SU-DHL-6 (cell line): ENCODE results near the gene SAT2.

ENCODE experiments used
- H2AFZ ChIP-seq: fragments of 200-600 bp; sonication (generic); 2 replicates; pipeline ENCODE4 v1.6.1; 2014; ENCODE audit warnings: low read depth, mild to moderate bottlenecking, moderate library complexity, mixed read lengths, antibody characterized with exemption, low read length; ENCODE audit not compliant: severe bottlenecking
- H3F3A ChIP-seq: fragments of 200-600 bp; shearing (Covaris generic); 2 replicates; pipeline ENCODE4 v1.6.0; 2016; ENCODE audit warnings: antibody characterized with exemption, mild to moderate bottlenecking; ENCODE audit not compliant: insufficient read depth
- H3K27ac ChIP-seq: fragments of 200-600 bp; sonication (generic); 2 replicates; pipeline ENCODE4 v1.5.1; 2016; ENCODE audit warnings: low read depth, mild to moderate bottlenecking, low read length, moderate library complexity, mixed read lengths
- H3K27me3 ChIP-seq: fragments of 200-600 bp; sonication (generic), shearing (Covaris generic); 2 replicates; pipeline ENCODE4 v1.6.0; 2014; ENCODE audit warnings: mild to moderate bottlenecking, low read length
- H3K36me3 ChIP-seq: fragments of 200-600 bp; sonication (generic); 2 replicates; pipeline ENCODE4 v1.6.1; 2014; ENCODE audit warnings: mild to moderate bottlenecking, low read length, mixed read lengths
- H3K4me2 ChIP-seq: fragments of 300-600, 200-600 bp; shearing (Covaris generic), sonication (generic); 2 replicates; pipeline ENCODE4 v1.6.0; 2014; ENCODE audit warnings: low read length, low read depth, mild to moderate bottlenecking; ENCODE audit not compliant: poor library complexity, severe bottlenecking
- H3K4me3 ChIP-seq: fragments of 200-600 bp; sonication (generic); 2 replicates; pipeline ENCODE4 v1.5.1; 2014; ENCODE audit warnings: antibody characterized with exemption, low read length, mild to moderate bottlenecking, mixed read lengths; ENCODE audit not compliant: insufficient read depth, poor library complexity, severe bottlenecking
- H3K79me2 ChIP-seq: fragments of 200-600 bp; sonication (generic); 2 replicates; pipeline ENCODE4 v1.6.1; 2014; ENCODE audit warnings: mild to moderate bottlenecking, low read length, moderate library complexity; ENCODE audit not compliant: insufficient read depth
- H3K9ac ChIP-seq: fragments of 200-600 bp; sonication (generic); 2 replicates; pipeline ENCODE4 v1.7.0; 2014; ENCODE audit warnings: mild to moderate bottlenecking, low read length
- H3K9me2 ChIP-seq: fragments of 200-600 bp; sonication (generic); replicated peaks from 2 replicates; pipeline ENCODE4 v1.6.1; 2014; ENCODE audit warnings: low read length; ENCODE audit not compliant: insufficient read depth
- H3K9me3 ChIP-seq: fragments of 200-600 bp; sonication (generic); 2 replicates; pipeline ENCODE4 v1.6.1; 2014; ENCODE audit warnings: low read length, mixed read lengths; ENCODE audit not compliant: insufficient read depth
- H4K20me1 ChIP-seq: fragments of 200-600 bp; sonication (generic); 2 replicates; pipeline ENCODE4 v1.6.1; 2014; ENCODE audit warnings: low read depth, mild to moderate bottlenecking, antibody characterized with exemption, low read length, moderate library complexity, mixed read lengths
- CTCF ChIP-seq: fragments of 200-600 bp; sonication (generic); IDR thresholded peaks from one replicate; pipeline ENCODE4 v1.5.1; 2017; ENCODE audit warnings: antibody characterized with exemption, mild to moderate bottlenecking, low read length, moderate library complexity; ENCODE audit not compliant: insufficient read depth, poor library complexity, severe bottlenecking
- EZH2phosphoT487 ChIP-seq: fragments of 200-600 bp; sonication (generic), shearing (Covaris generic); conservative IDR thresholded peaks from 2 replicates; pipeline ENCODE4 v1.6.1; 2018; ENCODE audit warnings: mild to moderate bottlenecking, antibody characterized with exemption, low read length, moderate library complexity, mixed read lengths

Gene SAT2

GRCh38 chr17:7579001-7579833 lies 48.4 kb downstream of the SAT2 start, which contains the start of gene CD68:
Gene CD68 (plus strand): TSS chr17:7579638. CDS start chr17:7579678, 40 bp downstream.
- Histone ChIP-seq H3K27me3 (no peaks in the 10 kb centered on the region), H3K9me3 (no peaks in the 10 kb centered on the region), H3K9ac (peak within 1 kb of the TSS; percentile 18; the same call in 1 of the 2 replicates), H2AFZ (no peak within 1 kb of the TSS), H3K4me2 (peak within 1 kb of the TSS; percentile 9), H3K36me3 (peaks cover 27% of the 10 kb centered on the region), H3F3A (peaks cover 71% of the 10 kb centered on the region), H4K20me1 (peaks cover 28% of the 10 kb centered on the region), H3K9me2 (no peaks in the 10 kb centered on the region), H3K4me3 (no peak within 1 kb of the TSS), H3K79me2 (peaks cover 30% of the 10 kb centered on the region), H3K27ac (peak within 1 kb of the TSS; percentile 72)
- TF ChIP-seq EZH2phosphoT487, result no peak
- TF ChIP-seq CTCF, result no peak

GRCh38 chr17:7577327-7578199 lies 50.1 kb downstream of the SAT2 start:
- H3K27ac ChIP-seq, result no peak overlapping the region
- H3K27me3 ChIP-seq, result no peaks in the 10 kb centered on the region
- H3F3A ChIP-seq, result peaks cover 84% of the 10 kb centered on the region
- no peak overlapping the region for H2AFZ ChIP-seq
- no peaks in the 10 kb centered on the region for H3K9me2 ChIP-seq
- TF ChIP-seq CTCF, result no peak
- TF ChIP-seq EZH2phosphoT487, result no peak
- peaks cover 38% of the 10 kb centered on the region for H3K36me3 ChIP-seq
- peaks cover 37% of the 10 kb centered on the region for H3K79me2 ChIP-seq
- H3K4me3 ChIP-seq, result no peak overlapping the region
- no peaks in the 10 kb centered on the region for H3K9me3 ChIP-seq
- no peak overlapping the region for H3K9ac ChIP-seq
- peaks cover 32% of the 10 kb centered on the region for H4K20me1 ChIP-seq
- H3K4me2 ChIP-seq, result no peak overlapping the region

- no peak for TF ChIP-seq EZH2phosphoT487
- TF ChIP-seq CTCF, result no peak
- H3K9me2 ChIP-seq, result no peaks in the 10 kb centered on the region
- H3K27ac ChIP-seq, result no peak overlapping the region
- no peak overlapping the region for H3K4me2 ChIP-seq
- H3K79me2 ChIP-seq, result peaks cover 35% of the 10 kb centered on the region
- H3K9me3 ChIP-seq, result no peaks in the 10 kb centered on the region
- H4K20me1 ChIP-seq, result peaks cover 32% of the 10 kb centered on the region
- no peak overlapping the region for H3K4me3 ChIP-seq
- H3K36me3 ChIP-seq, result peaks cover 38% of the 10 kb centered on the region
- no peak overlapping the region for H2AFZ ChIP-seq
- peaks cover 85% of the 10 kb centered on the region for H3F3A ChIP-seq
- no peaks in the 10 kb centered on the region for H3K27me3 ChIP-seq
- no peak overlapping the region for H3K9ac ChIP-seq
These were observed 51.1 kb downstream of the SAT2 start for GRCh38 chr17:7576432-7576937.
